CD4-positive, alpha-beta T cell treated with Interferon alpha-2 for 1 hour (primary cell): ENCODE data around the gene FHL1.
A peak's percentile ranks its signal among the peaks of the same experiment; 100 is the strongest.
"Not testable (repeated sequence)": the region's sequence is repeated elsewhere in the genome, so short reads cannot be mapped to it uniquely, and the experiment has no call there.

Experiments
- DNase-seq, 2 donors: peaks; one replicate each; pipeline ENCODE4 v3.0.0-alpha.2; 2020 to 2022

Gene FHL1

GRCh38 chrX:136210243-136210642 lies 62.9 kb downstream of the FHL1 start:
- no peak for DNase-seq

DNA sequence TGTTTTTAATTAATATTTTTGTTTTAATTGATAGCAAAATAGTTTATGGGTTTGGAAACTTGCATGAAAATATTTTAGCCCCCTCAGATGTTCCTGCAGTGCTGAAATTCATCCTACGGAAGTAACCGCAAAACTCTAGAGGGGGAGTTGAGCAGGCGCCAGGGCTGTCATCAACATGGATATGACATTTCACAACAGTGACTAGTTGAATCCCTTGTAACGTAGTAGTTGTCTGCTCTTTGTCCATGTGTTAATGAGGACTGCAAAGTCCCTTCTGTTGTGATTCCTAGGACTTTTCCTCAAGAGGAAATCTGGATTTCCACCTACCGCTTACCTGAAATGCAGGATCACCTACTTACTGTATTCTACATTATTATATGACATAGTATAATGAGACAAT lies 63.5 kb downstream of the FHL1 start:
- no peak for DNase-seq

GRCh38 chrX:136211766-136212556 lies 64.6 kb downstream of the FHL1 start:
- no peak for DNase-seq

DNA sequence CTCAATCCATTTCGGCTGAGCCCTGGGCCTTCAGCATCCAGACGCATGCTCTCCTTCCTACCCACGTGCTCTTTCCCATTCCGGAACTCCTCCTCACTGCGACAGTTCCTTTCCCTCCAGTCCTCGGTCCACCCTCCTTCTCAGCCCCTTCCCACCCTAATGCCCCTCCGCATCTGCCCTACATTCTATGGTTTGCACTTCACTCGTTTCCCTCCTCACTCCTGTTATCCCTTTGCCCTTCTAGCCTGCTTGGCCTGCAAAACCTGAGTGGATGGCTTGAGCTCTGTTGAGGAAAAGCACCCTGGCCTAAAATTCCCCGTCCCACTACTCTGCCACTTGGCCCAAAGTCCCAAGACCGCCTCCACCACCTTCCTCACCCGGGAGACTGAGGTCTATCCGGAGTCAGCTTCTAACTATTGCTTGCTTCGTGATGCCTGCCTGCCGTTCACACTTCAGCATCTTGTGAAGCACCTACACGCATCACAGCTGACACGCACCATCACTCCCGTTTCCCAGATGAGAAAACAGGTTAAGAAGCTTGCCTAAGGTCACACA lies 65.3 kb downstream of the FHL1 start:
- no peak for DNase-seq

DNA sequence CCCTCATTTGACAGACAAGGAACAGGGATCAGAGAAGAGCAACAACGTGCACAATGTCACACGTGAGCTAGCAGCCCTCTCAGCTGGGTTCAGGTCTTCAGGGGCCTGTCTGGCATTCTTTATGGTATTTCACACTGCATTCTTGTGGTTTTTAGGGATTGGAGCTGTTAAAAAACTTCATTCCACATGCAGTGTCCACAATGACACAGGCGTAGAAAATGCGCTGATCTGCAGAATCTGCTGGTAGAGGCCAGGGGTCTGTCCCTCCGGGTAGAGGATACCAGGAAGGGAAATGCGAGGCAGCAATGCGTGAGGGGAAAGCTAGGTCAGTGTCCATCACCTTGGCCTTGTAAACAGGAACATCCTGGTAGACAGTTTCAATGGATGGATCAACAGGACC lies 67.2 kb downstream of the FHL1 start:
- no peak for DNase-seq

GRCh38 chrX:136215559-136215958 lies 68.2 kb downstream of the FHL1 start:
- no peak for DNase-seq

- DNase-seq, result no peak
Observed at GRCh38 chrX:136219893-136220292, 72.6 kb downstream of the FHL1 start.

GRCh38 chrX:136220540-136220939 lies 73.2 kb downstream of the FHL1 start:
- no peak for DNase-seq

- no peak for DNase-seq
Observed at GRCh38 chrX:136220951-136221350, 73.6 kb downstream of the FHL1 start.

DNA sequence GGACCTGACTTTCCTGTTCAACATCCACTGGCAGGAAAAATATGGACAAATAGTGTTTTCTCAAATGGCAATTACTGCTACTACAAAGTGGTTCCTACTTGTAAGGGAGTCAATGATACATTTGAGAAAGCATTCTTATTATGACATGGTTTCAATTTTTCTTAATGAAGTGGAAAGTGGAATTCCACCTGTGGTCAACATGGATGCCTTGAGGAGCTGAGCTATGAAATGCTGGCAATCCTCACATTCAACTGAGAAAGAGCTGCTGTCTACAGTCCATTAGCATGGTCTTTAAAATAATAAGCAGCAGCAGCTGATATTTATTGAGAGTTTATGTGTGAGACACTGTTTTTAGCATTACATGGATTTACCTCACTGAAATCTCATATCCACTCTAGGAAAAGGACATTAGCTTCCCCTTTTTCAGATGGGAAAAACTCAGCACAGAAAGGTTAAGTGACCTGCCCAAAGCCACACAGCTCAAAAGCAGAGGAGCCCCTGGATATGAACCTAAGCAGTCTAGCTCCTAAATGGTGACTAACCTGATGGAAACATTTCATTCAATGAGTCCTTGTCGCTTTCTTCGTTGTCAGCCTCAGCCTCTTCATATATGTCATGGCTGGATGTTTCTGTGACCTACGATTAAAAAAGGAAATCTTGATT lies 74.6 kb downstream of the FHL1 start:
- DNase-seq, result no peak

- DNase-seq, result no peak
Observed at GRCh38 chrX:136227074-136227473, 79.7 kb downstream of the FHL1 start.

- DNase-seq, result peak in 1 of 2 donors; percentile 23
Observed at GRCh38 chrX:136227948-136228838, 80.9 kb downstream of the FHL1 start.

DNA sequence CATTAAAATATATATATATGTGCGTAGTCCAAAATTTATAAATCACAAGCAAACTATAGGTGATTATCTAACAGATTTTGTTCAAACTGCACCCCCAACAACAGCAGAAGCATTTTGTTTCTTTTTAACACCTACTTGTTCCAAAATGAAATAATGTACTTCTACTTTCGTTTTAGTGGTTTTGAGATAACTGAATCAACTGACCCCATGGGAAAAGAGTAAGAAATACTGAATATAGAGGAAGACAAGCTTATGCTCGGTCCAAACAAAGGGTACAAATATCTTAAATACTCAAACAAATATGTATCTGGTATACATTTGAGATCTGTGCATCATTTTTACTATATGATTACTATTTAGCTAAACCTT lies 81.5 kb downstream of the FHL1 start:
- no peak for DNase-seq

DNA sequence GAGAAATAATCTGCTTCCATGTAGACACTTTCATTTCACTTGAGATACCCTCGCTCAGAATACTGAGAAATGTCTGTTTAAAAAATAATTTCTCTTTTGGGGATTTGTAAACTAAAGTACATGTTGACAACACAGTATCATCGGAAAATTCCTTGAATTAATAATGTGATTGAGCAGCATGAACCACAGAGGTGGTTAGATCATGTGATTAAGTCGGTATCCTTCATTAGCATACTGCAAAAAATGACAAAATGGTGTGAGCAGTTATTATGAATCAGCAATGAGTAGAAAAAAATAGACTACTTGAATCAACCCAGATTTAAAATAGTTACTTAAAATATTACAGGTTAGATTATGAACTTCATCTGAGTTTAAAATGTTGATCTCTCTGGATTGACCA lies 89.7 kb downstream of the FHL1 start:
- peak in 1 of 2 donors; percentile 21 for DNase-seq

DNA sequence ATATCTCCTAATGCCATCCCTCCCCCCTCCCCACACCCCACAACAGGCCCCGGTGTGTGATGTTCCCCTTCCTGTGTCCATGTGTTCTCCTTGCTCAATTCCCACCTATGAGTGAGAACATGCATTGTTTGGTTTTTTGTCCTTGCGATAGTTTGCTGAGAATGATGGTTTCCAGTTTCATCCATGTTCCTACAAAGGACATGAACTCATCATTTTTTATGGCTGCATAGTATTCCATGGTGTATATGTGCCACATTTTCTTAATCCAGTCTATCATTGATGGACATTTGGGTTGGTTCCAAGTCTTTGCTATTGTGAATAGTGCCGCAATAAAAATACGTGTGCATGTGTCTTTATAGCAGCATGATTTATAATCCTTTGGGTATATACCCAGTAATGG lies 90.5 kb downstream of the FHL1 start:
- DNase-seq, result not testable (repeated sequence)

DNA sequence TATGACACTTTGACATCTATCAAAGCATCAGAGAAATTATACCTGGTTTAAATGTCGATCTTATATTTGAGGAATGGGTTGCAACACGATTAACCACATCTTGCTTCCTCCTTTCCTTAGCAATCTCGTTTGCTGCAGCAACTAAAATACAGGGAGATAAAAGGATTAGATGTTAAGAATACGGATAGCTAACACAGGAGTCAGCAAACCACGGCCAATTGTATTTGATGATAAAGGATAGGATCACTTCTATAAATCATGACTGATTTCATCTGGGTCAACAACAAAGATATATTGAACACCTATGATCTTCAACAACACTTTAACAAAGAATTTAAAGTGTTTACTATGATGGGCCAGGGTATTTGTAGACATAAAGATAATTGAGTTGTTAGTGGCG lies 98.9 kb downstream of the FHL1 start:
- no peak for DNase-seq

GRCh38 chrX:136250191-136251040 lies 103.1 kb downstream of the FHL1 start:
- DNase-seq, result no peak

DNA sequence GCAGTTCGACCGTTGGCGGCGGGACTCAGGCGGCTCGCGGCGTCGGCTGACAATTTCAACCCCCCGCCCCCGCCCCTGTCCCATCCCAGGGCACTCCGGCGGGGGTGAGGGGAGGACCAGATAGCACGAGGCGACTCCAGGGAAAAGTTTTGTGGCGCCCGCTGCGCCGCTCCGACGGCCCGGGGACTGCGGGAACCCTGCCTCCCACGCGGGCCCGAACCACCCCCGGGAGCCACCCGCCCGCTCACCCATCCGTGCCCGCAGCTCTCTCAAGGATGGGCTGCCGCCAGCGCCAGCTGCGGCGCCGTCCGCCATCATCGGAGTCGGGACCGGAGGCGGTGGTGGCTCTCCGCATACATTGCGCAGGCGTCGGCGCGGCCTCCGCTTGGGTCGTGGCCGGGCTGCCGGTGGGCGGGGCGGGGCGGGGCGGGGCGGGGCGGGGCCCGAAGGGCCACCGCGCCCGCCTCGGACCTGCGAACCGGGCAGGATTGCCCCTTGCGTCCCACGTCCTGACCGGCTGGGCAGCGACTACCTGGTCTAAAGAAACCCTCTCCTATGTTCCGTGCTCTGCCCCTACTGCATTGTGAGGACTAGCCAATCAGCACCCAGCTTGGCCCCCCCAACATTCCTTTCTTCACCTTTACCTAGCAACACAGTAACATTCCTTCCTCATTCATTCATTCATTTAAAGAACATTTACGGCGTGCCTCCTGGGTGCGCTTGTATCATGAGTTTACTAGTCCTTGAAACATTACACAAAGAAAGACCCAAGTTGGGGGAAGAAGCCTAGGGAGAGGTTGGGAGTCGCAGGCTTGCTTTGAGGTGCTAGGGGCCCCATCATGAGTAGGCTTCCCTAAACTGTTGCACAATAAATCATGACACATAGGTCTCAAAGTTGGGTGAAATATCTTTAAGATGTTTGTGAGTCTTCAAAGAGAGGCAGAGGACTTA lies 104.0 kb downstream of the FHL1 start, which contains the start of gene MAP7D3:
TSS of gene MAP7D3 (minus strand) at position 360 of the 951 bp plus-strand sequence. CDS start at position 318, 42 bp downstream.
- peak; percentile 73 to 74 for DNase-seq

DNA sequence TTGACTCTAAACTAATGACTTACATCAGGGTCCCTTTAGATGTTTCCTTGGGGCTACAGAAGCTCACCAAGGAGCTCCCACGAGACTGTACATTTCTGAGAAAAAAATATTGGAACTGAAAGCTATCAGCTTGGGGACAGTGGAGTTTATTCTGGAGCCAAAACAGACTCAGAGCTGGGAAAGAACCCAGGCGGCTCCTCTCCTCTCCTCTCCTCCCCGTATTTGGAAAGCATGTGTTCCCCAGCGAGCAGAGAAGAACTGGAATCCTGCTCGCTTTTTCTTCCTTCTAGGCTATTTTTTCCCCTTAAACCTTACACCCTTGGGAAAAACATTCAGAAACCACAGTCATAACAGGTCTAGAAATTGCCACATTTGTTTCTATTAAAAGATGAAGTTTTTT lies 108.2 kb downstream of the FHL1 start:
- no peak for DNase-seq

DNA sequence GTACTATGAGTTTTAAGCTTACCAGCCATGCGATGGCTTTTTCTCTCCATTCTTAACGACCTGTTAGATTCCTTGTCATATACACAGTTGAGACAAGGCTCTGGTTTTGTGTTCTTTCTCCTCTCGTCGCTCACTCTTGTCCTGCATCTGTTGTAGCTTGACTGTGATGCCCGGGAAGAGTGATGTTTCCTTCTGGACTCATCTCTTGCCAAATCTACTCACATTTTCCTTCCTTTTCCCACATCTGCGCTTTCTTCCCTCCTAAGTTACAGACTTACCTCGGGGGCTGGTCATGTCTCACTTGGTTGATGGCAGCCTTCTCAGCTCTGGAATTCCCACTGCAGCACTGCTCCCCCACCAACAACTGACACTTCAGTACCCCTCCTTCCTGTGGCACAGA lies 108.7 kb downstream of the FHL1 start:
- DNase-seq, result no peak

DNA sequence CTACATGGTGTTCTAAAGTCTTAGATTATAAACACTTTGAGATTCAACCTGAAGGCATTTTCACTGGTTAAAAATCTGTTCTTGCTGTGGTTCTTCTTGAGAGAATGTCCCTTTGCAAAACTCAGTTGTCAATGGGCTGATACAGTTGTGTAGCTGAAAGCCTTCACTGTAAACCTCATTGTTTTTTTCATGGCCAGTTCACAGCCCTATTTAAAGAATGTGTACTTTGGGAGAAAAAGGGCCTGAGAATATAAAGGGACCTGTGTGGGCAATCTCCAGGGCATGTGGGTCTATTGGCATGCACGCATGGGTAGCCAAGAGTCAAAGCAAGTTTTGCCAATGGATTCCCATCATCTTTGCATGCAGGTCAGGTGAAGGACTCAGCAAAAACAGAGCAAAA lies 111.6 kb downstream of the FHL1 start:
- no peak for DNase-seq
